ENCODE results near the gene HFM1. TPM values are rescaled to one million over a fixed set of nuclear protein-coding genes. Genes with fewer than 3 reads are reported as not detected.
A peak's percentile ranks its signal among the peaks of the same experiment; 100 is the strongest.
"Not testable (repeated sequence)": the region's sequence is repeated elsewhere in the genome, so short reads cannot be mapped to it uniquely, and the experiment has no call there.

The HFM1 gene, protein sequence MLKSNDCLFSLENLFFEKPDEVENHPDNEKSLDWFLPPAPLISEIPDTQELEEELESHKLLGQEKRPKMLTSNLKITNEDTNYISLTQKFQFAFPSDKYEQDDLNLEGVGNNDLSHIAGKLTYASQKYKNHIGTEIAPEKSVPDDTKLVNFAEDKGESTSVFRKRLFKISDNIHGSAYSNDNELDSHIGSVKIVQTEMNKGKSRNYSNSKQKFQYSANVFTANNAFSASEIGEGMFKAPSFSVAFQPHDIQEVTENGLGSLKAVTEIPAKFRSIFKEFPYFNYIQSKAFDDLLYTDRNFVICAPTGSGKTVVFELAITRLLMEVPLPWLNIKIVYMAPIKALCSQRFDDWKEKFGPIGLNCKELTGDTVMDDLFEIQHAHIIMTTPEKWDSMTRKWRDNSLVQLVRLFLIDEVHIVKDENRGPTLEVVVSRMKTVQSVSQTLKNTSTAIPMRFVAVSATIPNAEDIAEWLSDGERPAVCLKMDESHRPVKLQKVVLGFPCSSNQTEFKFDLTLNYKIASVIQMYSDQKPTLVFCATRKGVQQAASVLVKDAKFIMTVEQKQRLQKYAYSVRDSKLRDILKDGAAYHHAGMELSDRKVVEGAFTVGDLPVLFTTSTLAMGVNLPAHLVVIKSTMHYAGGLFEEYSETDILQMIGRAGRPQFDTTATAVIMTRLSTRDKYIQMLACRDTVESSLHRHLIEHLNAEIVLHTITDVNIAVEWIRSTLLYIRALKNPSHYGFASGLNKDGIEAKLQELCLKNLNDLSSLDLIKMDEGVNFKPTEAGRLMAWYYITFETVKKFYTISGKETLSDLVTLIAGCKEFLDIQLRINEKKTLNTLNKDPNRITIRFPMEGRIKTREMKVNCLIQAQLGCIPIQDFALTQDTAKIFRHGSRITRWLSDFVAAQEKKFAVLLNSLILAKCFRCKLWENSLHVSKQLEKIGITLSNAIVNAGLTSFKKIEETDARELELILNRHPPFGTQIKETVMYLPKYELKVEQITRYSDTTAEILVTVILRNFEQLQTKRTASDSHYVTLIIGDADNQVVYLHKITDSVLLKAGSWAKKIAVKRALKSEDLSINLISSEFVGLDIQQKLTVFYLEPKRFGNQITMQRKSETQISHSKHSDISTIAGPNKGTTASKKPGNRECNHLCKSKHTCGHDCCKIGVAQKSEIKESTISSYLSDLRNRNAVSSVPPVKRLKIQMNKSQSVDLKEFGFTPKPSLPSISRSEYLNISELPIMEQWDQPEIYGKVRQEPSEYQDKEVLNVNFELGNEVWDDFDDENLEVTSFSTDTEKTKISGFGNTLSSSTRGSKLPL (N-terminal part only)
- polyA plus RNA-seq, result not detected

- Mint-ChIP-seq H3K9me3 (no peaks in the 10 kb centered on the region), H3K4me1 (peaks cover 4 to 12% of the 10 kb centered on the region in 2 donors)
These were observed at the start of gene HFM1 for GRCh38 chr1:91404151-91405012. TSS of gene HFM1 (minus strand) at chr1:91404837. CDS start at chr1:91401082, 3,755 bp downstream.

GRCh38 chr1:91454136-91454535 is 49.5 kb upstream of the HFM1 start:
- Mint-ChIP-seq H3K4me1 (no peaks in the 10 kb centered on the region), H3K27me3 (ENCODE audit: low read depth in 3 of 3) (peaks cover 0 to 2% (median 0%) of the 10 kb centered on the region in 3 donors), H3K27ac (no peak overlapping the region), H3K4me3 (no peak overlapping the region), H3K9me3 (no peaks in the 10 kb centered on the region), H3K36me3 (no peaks in the 10 kb centered on the region)
- no peak for DNase-seq

More at GRCh38 chr1:91404151-91405012, at the start of gene HFM1:
- peak; percentile 62 to 70 (median 64) for DNase-seq
- Mint-ChIP-seq H3K27ac (peak within 1 kb of the TSS in 3 of 6 donors; percentile 23 to 78 (median 47)), H3K36me3 (no peaks in the 10 kb centered on the region), H3K4me3 (peak within 1 kb of the TSS; percentile 72 to 89 (median 82)), H3K27me3 (ENCODE audit: low read depth in 3 of 3) (peaks cover 0 to 16% (median 12%) of the 10 kb centered on the region in 3 donors)

- no peak overlapping the region for H3K4me3 Mint-ChIP-seq
- no peak overlapping the region for H3K27ac Mint-ChIP-seq
- H3K4me1 Mint-ChIP-seq, result no peaks in the 10 kb centered on the region
- DNase-seq, result no peak
- H3K9me3 Mint-ChIP-seq, result no peaks in the 10 kb centered on the region
- H3K36me3 Mint-ChIP-seq, result no peaks in the 10 kb centered on the region
- peaks cover 0 to 6% (median 2%) of the 10 kb centered on the region in 3 donors for H3K27me3 Mint-ChIP-seq (ENCODE audit: low read depth in 3 of 3)
These were observed 45.6 kb upstream of the HFM1 start for GRCh38 chr1:91450260-91450659.

DNA sequence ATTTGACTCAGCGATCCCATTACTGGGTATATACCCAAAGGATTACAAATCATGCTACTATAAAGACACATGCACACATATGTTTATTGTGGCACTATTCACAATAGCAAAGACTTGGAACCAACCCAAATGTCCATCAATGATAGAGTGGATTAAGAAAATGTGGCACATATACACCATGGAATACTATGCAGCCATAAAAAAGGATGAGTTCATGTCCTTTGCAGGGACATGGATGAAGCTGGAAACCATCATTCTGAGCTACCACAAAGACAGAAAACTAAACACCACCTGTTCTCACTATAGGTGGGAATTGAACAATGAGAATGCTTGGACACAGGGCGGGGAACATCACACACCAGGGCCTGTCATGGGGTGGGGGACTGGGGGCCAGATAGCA is 43.1 kb upstream of the HFM1 start:
- H3K27me3 Mint-ChIP-seq (ENCODE audit: low read depth in 3 of 3); H3K27ac Mint-ChIP-seq; H3K36me3 Mint-ChIP-seq; H3K9me3 Mint-ChIP-seq; H3K4me1 Mint-ChIP-seq; DNase-seq; H3K4me3 Mint-ChIP-seq: not testable (repeated sequence)

DNA sequence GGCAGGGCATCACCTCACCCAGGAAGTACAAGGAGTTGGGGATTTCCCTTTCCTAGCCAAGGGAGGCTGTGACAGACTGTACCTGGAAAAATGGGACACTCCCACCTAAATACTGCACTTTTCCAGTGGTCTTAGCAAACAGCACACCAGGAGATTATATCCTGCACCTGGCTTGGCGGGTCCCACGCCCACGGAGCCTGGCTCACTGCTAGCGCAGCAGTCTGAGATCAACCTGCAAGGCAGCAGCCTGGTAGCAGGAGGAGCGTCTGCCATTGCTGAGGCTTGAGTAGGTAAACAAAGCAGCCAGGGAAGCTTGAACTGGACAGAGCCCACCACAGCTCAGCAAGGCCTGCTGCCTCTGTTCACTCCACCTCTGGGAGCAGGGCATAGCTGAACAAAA is 37.3 kb upstream of the HFM1 start:
- not testable (repeated sequence) for H3K4me1 Mint-ChIP-seq, H3K36me3 Mint-ChIP-seq, DNase-seq, H3K4me3 Mint-ChIP-seq, H3K27ac Mint-ChIP-seq, H3K9me3 Mint-ChIP-seq
- peaks cover 8 to 16% (median 11%) of the 10 kb centered on the region in 3 donors for H3K27me3 Mint-ChIP-seq (ENCODE audit: low read depth in 3 of 3)

DNA sequence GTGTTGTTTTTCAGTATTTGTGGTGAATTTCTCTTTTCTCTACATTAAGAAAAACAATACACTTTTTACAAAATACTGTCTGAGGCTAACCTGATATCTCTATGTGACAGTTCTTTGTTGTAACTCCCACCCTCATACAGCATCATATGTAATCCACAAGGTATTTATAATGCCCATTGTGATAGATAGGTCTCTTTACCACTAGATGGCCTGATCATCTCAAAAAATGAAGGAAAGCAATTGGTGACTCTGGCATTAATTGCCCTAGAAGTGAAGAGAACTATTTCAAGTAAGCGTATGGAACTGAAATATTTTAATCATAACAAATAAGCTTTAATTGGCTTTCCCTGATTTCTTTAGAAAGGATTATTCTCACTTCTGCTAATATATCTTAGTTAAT is 36.2 kb upstream of the HFM1 start:
- Mint-ChIP-seq H3K27me3 (ENCODE audit: low read depth in 3 of 3) (peaks cover 8 to 14% (median 11%) of the 10 kb centered on the region in 3 donors), H3K4me1 (no peaks in the 10 kb centered on the region), H3K36me3 (no peaks in the 10 kb centered on the region), H3K4me3 (no peak overlapping the region), H3K9me3 (peaks cover 0 to 8% (median 0%) of the 10 kb centered on the region in 6 donors), H3K27ac (no peak overlapping the region)
- no peak for DNase-seq

GRCh38 chr1:91439016-91439415 is 34.4 kb upstream of the HFM1 start:
- H3K36me3 Mint-ChIP-seq, result no peaks in the 10 kb centered on the region
- H3K27ac Mint-ChIP-seq, result no peak overlapping the region
- peaks cover 13 to 15% (median 13%) of the 10 kb centered on the region in 3 donors for H3K27me3 Mint-ChIP-seq (ENCODE audit: low read depth in 3 of 3)
- H3K4me3 Mint-ChIP-seq, result no peak overlapping the region
- no peaks in the 10 kb centered on the region for H3K4me1 Mint-ChIP-seq
- DNase-seq, result no peak
- peaks cover 0 to 8% (median 0%) of the 10 kb centered on the region in 6 donors for H3K9me3 Mint-ChIP-seq

GRCh38 chr1:91428182-91428798 is 23.7 kb upstream of the HFM1 start:
- H3K4me3 Mint-ChIP-seq, result no peak overlapping the region
- H3K27me3 Mint-ChIP-seq (ENCODE audit: low read depth in 3 of 3), result peaks cover 4 to 14% (median 13%) of the 10 kb centered on the region in 3 donors
- no peak for DNase-seq
- peaks cover 0 to 3% (median 0%) of the 10 kb centered on the region in 6 donors for H3K9me3 Mint-ChIP-seq
- peaks cover 0 to 5% (median 0%) of the 10 kb centered on the region in 3 donors for H3K36me3 Mint-ChIP-seq
- H3K4me1 Mint-ChIP-seq, result no peaks in the 10 kb centered on the region
- no peak overlapping the region for H3K27ac Mint-ChIP-seq

GRCh38 chr1:91427741-91428140 is 23.1 kb upstream of the HFM1 start:
- peaks cover 0 to 5% (median 0%) of the 10 kb centered on the region in 3 donors for H3K36me3 Mint-ChIP-seq
- no peak overlapping the region for H3K4me3 Mint-ChIP-seq
- no peaks in the 10 kb centered on the region for H3K4me1 Mint-ChIP-seq
- peaks cover 0 to 3% (median 0%) of the 10 kb centered on the region in 6 donors for H3K9me3 Mint-ChIP-seq
- no peak for DNase-seq
- no peak overlapping the region for H3K27ac Mint-ChIP-seq
- H3K27me3 Mint-ChIP-seq (ENCODE audit: low read depth in 3 of 3), result peaks cover 4 to 18% (median 13%) of the 10 kb centered on the region in 3 donors

- H3K27ac Mint-ChIP-seq, DNase-seq, H3K4me1 Mint-ChIP-seq, H3K9me3 Mint-ChIP-seq, H3K4me3 Mint-ChIP-seq, H3K36me3 Mint-ChIP-seq: not testable (repeated sequence)
- H3K27me3 Mint-ChIP-seq (ENCODE audit: low read depth in 3 of 3), result peaks cover 3 to 22% (median 18%) of the 10 kb centered on the region in 3 donors
These were observed 17.9 kb upstream of the HFM1 start for GRCh38 chr1:91422523-91422922.

- no peak overlapping the region for H3K27ac Mint-ChIP-seq
- H3K4me3 Mint-ChIP-seq, result no peak overlapping the region
- no peaks in the 10 kb centered on the region for H3K36me3 Mint-ChIP-seq
- H3K4me1 Mint-ChIP-seq, result no peaks in the 10 kb centered on the region
- no peak for DNase-seq
- peaks cover 0 to 3% (median under 1%) of the 10 kb centered on the region in 3 donors for H3K27me3 Mint-ChIP-seq (ENCODE audit: low read depth in 3 of 3)
- no peaks in the 10 kb centered on the region for H3K9me3 Mint-ChIP-seq
These were observed 7.7 kb upstream of the HFM1 start for GRCh38 chr1:91412371-91412770.

DNA sequence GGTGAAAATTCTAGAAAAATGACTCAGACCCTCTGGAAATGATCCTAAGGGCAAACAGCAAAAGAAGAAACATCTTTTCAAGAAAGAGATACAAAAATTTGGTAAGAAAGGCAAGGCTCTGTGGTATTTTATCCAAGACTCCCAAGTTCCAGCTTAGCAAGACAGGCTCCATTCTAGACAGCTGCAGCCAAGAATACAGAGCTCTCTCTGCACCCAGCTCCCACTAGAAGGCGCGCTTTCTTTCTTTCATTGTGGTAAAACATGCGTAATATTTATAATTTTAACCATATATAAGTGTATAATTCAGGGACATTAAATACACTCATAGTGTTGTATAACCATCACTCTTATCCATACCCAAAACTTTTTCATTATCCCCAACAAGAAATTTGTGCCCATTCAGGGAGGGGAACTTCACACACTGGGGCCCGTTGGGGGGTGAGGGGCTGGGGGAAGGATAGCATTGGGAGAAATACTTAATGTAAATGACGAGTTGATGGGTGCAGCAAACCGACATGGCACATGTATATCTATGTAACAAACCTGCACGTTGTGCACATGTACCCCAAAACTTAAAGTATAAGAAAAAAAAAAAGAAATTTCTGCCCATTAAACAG is 2.2 kb upstream of the HFM1 start:
- H3K27ac Mint-ChIP-seq, result no peak overlapping the region
- no peak for DNase-seq
- H3K9me3 Mint-ChIP-seq, result no peaks in the 10 kb centered on the region
- H3K4me3 Mint-ChIP-seq, result no peak overlapping the region
- peaks cover 4 to 12% of the 10 kb centered on the region in 2 donors for H3K4me1 Mint-ChIP-seq
- no peaks in the 10 kb centered on the region for H3K36me3 Mint-ChIP-seq
- H3K27me3 Mint-ChIP-seq (ENCODE audit: low read depth in 3 of 3), result peaks cover 0 to 13% (median 12%) of the 10 kb centered on the region in 3 donors

All from immature natural killer cell (primary cell).